H1 (cell line): ENCODE results near the gene STK11. TPM values are rescaled to one million over a fixed set of nuclear protein-coding genes. Genes with fewer than 3 reads are reported as not detected.

Source experiments
- CTCF ChIA-PET: fragments of 300-600 bp; sonication (Branson Sonifier 250); formaldehyde crosslinking; loops from one replicate; lab custom pipeline; 2021; ENCODE audit not compliant: partially characterized antibody; lab: Charles Lee
- POLR2A ChIA-PET: fragments of 300-600 bp; sonication (Branson Sonifier 250); formaldehyde crosslinking; loops from one replicate; lab custom pipeline; 2021; ENCODE audit warnings: inconsistent platforms; ENCODE audit not compliant: partially characterized antibody; lab: Charles Lee
- DNase-seq, 2 experiments: peaks; one replicate each; pipeline versions ENCODE4 v3.0.0 to v3.0.0-alpha.2; 2010 to 2022; ENCODE audit warnings: low spot score in 2 of 2, low read depth in 1 of 2, mixed read lengths in 1 of 2
- FAIRE-seq: peaks from 2 replicates; lab custom pipeline; 2011; peaks lifted over from hg19 to GRCh38; lab: Jason Lieb, UNC
- H2AFZ ChIP-seq: 2 replicates; pipeline ENCODE4 v1.8.1; 2012; ENCODE audit warnings: low read length, inconsistent platforms
- H2AK5ac ChIP-seq: 2 replicates; pipeline ENCODE4 v1.6.1; 2013; ENCODE audit warnings: low read depth, low read length
- H2BK120ac ChIP-seq: replicated peaks from 2 replicates; pipeline ENCODE3; 2013; ENCODE audit warnings: low read depth, low read length, inconsistent platforms
- H2BK12ac ChIP-seq: 2 replicates; pipeline ENCODE4 v1.6.1; 2013; ENCODE audit warnings: low read depth, low read length
- H2BK15ac ChIP-seq: 2 replicates; pipeline ENCODE4 v1.6.1; 2013; ENCODE audit warnings: low read length
- H2BK20ac ChIP-seq: 2 replicates; pipeline ENCODE4 v1.6.1; 2013; ENCODE audit warnings: low read length
- H2BK5ac ChIP-seq: 2 replicates; pipeline ENCODE4 v1.6.1; 2013; ENCODE audit warnings: low read depth, low read length
- H3K14ac ChIP-seq: 2 replicates; pipeline ENCODE4 v1.6.1; 2013; ENCODE audit warnings: inconsistent platforms; ENCODE audit not compliant: insufficient read length
- H3K18ac ChIP-seq: 2 replicates; pipeline ENCODE4 v1.6.1; 2013; ENCODE audit warnings: low read length; ENCODE audit errors: extremely low read depth
- H3K23ac ChIP-seq: 2 replicates; pipeline ENCODE4 v1.6.1; 2013; ENCODE audit warnings: inconsistent platforms; ENCODE audit not compliant: insufficient read length
- H3K23me2 ChIP-seq: 2 replicates; pipeline ENCODE4 v1.6.1; 2013; ENCODE audit warnings: low read depth, low read length
- H3K27ac ChIP-seq: 2 replicates; pipeline ENCODE4 v1.6.1; 2011; ENCODE audit warnings: low read depth, low read length, inconsistent platforms
- H3K27me3 ChIP-seq, 4 experiments: replicated peaks in 1 of 4; 1 replicate in 1 of 4; 2 replicates in 3 of 4; pipeline versions ENCODE4 v1.6.1 to v1.8.1; 2011 to 2013; ENCODE audit warnings: low read length in 3 of 4, mild to moderate bottlenecking in 3 of 4, inconsistent platforms in 2 of 4, mixed read lengths in 2 of 4, moderate library complexity in 1 of 4; ENCODE audit not compliant: control insufficient read depth in 3 of 4, insufficient read depth in 3 of 4; ENCODE audit errors: extremely low read depth in 1 of 4
- H3K36me3 ChIP-seq, 4 experiments: 2 replicates each; pipeline versions ENCODE4 v1.6.1 to v1.8.1; 2011 to 2013; ENCODE audit warnings: mild to moderate bottlenecking in 4 of 4, low read length in 3 of 4, moderate library complexity in 2 of 4, control low read depth in 1 of 4, inconsistent platforms in 1 of 4; ENCODE audit not compliant: insufficient read depth in 4 of 4, control insufficient read depth in 2 of 4
- H3K4ac ChIP-seq: replicated peaks from 2 replicates; pipeline ENCODE3; 2013; ENCODE audit warnings: low read length, low read depth, mixed read lengths, inconsistent platforms; ENCODE audit not compliant: insufficient read length
- H3K4me1 ChIP-seq, 4 experiments: replicated peaks in 1 of 4; 1 replicate in 1 of 4; 2 replicates in 3 of 4; pipeline versions ENCODE4 v1.6.1 to v1.8.1; 2011 to 2013; ENCODE audit warnings: low read length in 3 of 4, inconsistent platforms in 2 of 4, mixed read lengths in 1 of 4; ENCODE audit not compliant: insufficient read depth in 4 of 4, control insufficient read depth in 3 of 4
- H3K4me2 ChIP-seq, 2 experiments: 2 replicates each; pipeline versions ENCODE4 v1.6.1 to v1.8.1; 2011 to 2013; ENCODE audit warnings: low read depth in 2 of 2, low read length in 2 of 2, control low read depth in 1 of 2, inconsistent platforms in 1 of 2, mild to moderate bottlenecking in 1 of 2; ENCODE audit not compliant: insufficient read depth in 1 of 2
- H3K4me3 ChIP-seq, 4 experiments: fragments of 200-600, 300-600 bp in 1 of 4; sonication (generic), shearing (Covaris generic), sonication (Bioruptor Twin) in 1 of 4; 2 replicates each; pipeline versions ENCODE4 v1.5.1 to v1.8.1; 2011 to 2016; ENCODE audit warnings: low read length in 4 of 4, low read depth in 3 of 4, control low read depth in 2 of 4, inconsistent platforms in 2 of 4, mild to moderate bottlenecking in 2 of 4, mixed read lengths in 1 of 4, moderate library complexity in 1 of 4; ENCODE audit not compliant: insufficient read depth in 2 of 4; ENCODE audit errors: extremely low read depth in 1 of 4
- H3K56ac ChIP-seq: replicated peaks from 2 replicates; pipeline ENCODE3; 2013; ENCODE audit warnings: low read depth, mild to moderate bottlenecking, mixed read lengths, low read length, inconsistent platforms; ENCODE audit not compliant: insufficient read length
- H3K79me1 ChIP-seq: 2 replicates; pipeline ENCODE4 v1.6.1; 2013; ENCODE audit warnings: low read depth, low read length, control low read depth
- H3K79me2 ChIP-seq, 2 experiments: 2 replicates each; pipeline versions ENCODE4 v1.6.1 to v1.8.1; 2012 to 2013; ENCODE audit warnings: low read length in 2 of 2, mild to moderate bottlenecking in 2 of 2, inconsistent platforms in 1 of 2; ENCODE audit not compliant: insufficient read depth in 2 of 2, control insufficient read depth in 1 of 2
- H3K9ac ChIP-seq, 4 experiments: replicated peaks in 1 of 4; 1 replicate in 1 of 4; 2 replicates in 3 of 4; pipeline versions ENCODE4 v1.6.1 to v1.8.1; 2011 to 2013; ENCODE audit warnings: low read depth in 3 of 4, low read length in 3 of 4, control low read depth in 2 of 4, mild to moderate bottlenecking in 2 of 4, moderate library complexity in 2 of 4, inconsistent platforms in 1 of 4; ENCODE audit errors: extremely low read depth in 1 of 4
- H3K9me3 ChIP-seq, 2 experiments: 2 replicates each; pipeline versions ENCODE4 v1.6.1 to v1.8.1; 2012 to 2013; ENCODE audit warnings: mild to moderate bottlenecking in 2 of 2, moderate library complexity in 2 of 2, control low read depth in 1 of 2, inconsistent platforms in 1 of 2, low read depth in 1 of 2, low read length in 1 of 2, mixed read lengths in 1 of 2; ENCODE audit not compliant: insufficient read depth in 2 of 2
- H4K20me1 ChIP-seq, 2 experiments: replicated peaks in 1 of 2; 2 replicates each; pipeline versions ENCODE3 to v1.8.1; 2011 to 2013; ENCODE audit warnings: inconsistent platforms in 2 of 2, low read length in 2 of 2, mild to moderate bottlenecking in 1 of 2; ENCODE audit not compliant: insufficient read depth in 2 of 2, control insufficient read depth in 1 of 2
- H4K5ac ChIP-seq: 2 replicates; pipeline ENCODE4 v1.6.1; 2013; ENCODE audit warnings: low read length, low read depth, mixed read lengths, inconsistent platforms; ENCODE audit not compliant: insufficient read length
- H4K8ac ChIP-seq: 2 replicates; pipeline ENCODE4 v1.8.0; 2013; ENCODE audit warnings: mild to moderate bottlenecking, moderate library complexity, low read length, inconsistent platforms; ENCODE audit not compliant: insufficient read depth; ENCODE audit errors: extremely low read depth
- H4K91ac ChIP-seq: replicated peaks from 2 replicates; pipeline ENCODE3; 2013; ENCODE audit warnings: low read length, mixed read lengths, inconsistent platforms; ENCODE audit not compliant: insufficient read length
- CEBPB ChIP-seq: IDR thresholded peaks from 2 replicates; pipeline ENCODE4 v1.6.1; 2012; ENCODE audit warnings: low read depth, low read length
- EZH2 ChIP-seq: fragments of 200-600 bp; sonication (generic); IDR thresholded peaks from 2 replicates; pipeline ENCODE4 v1.7.1; 2012; ENCODE audit warnings: low read depth, mild to moderate bottlenecking, moderate library complexity, low read length, inconsistent platforms; ENCODE audit not compliant: severe bottlenecking
- HDAC2 ChIP-seq, 2 experiments: fragments of 300-600 bp in 1 of 2; sonication (generic) in 1 of 2; IDR thresholded peaks; 2 replicates each; pipeline ENCODE4 v1.6.1; 2011 to 2012; ENCODE audit warnings: low read depth in 2 of 2, low read length in 2 of 2, mild to moderate bottlenecking in 2 of 2, moderate library complexity in 2 of 2, borderline replicate concordance in 1 of 2, inconsistent platforms in 1 of 2
- JUND ChIP-seq: IDR thresholded peaks from 2 replicates; pipeline ENCODE4 v1.6.1; 2011; ENCODE audit warnings: mild to moderate bottlenecking, improper control_type of control experiment, low read length
- NANOG ChIP-seq: IDR thresholded peaks from 2 replicates; pipeline ENCODE4 v1.6.1; 2011; ENCODE audit warnings: low read length, low read depth, mild to moderate bottlenecking, inconsistent platforms; ENCODE audit not compliant: insufficient read depth, poor library complexity, severe bottlenecking
- NRF1 ChIP-seq: IDR thresholded peaks from 2 replicates; pipeline ENCODE4 v1.6.1; 2011; ENCODE audit warnings: mild to moderate bottlenecking, low read depth, low read length, improper control_type of control experiment
- POU5F1 ChIP-seq: IDR thresholded peaks from 2 replicates; pipeline ENCODE4 v1.6.1; 2011; ENCODE audit warnings: low read depth, mild to moderate bottlenecking, low read length, moderate library complexity
- RAD21 ChIP-seq, 2 experiments: IDR thresholded peaks in 1 of 2; conservative IDR thresholded peaks in 1 of 2; 2 replicates each; pipeline ENCODE4 v1.6.1; 2011; ENCODE audit warnings: low read depth in 2 of 2, low read length in 2 of 2, improper control_type of control experiment in 1 of 2, inconsistent platforms in 1 of 2, mild to moderate bottlenecking in 1 of 2, moderate library complexity in 1 of 2
- WGBS, 2 experiments: shearing (Covaris generic) in 1 of 2; methylation state at CpG; one replicate each; pipeline versions ENCODE4 v1.1.6 to v1.1.7; 2013 to 2015; ENCODE audit warnings: low lambda C conversion rate in 2 of 2, mixed read lengths in 2 of 2, inconsistent platforms in 1 of 2, low coverage in 1 of 2, missing lambda C conversion rate in 1 of 2; ENCODE audit not compliant: insufficient replicate concordance in 2 of 2, insufficient coverage in 1 of 2, insufficient read length in 1 of 2; ENCODE audit errors: extremely low coverage in 1 of 2, missing lambda C conversion rate in 1 of 2; 5-methylcytosine and 5-hydroxymethylcytosine counted together
- polyA plus RNA-seq, 7 experiments: library from polyadenylated mRNA; depleted of rRNA in 3 of 7; stranded (reverse) in 5 of 7; unstranded in 2 of 7; fragments of >200 nt in 5 of 7; fragments of 200-250 nt in 2 of 7; gene quantifications; 1 replicate in 5 of 7; 2 replicates in 1 of 7; 4 replicates in 1 of 7; pipeline versions ENCODE4 v1.2.1 to v1.2.3, GENCODE V29; 2011 to 2013; ENCODE audit warnings: missing spikeins in 2 of 7, mixed read lengths in 2 of 7
- total RNA-seq: library from RNA; stranded (reverse); fragmentation: NEBNext Ultra II Directional; extraction: Animal tissue kit (Norgen Biotek cat#: 25700); gene quantifications from 2 replicates; pipeline ENCODE4 v1.2.1, GENCODE V29; 2021
- TF ChIP-seq, protein P1 (sequence below): IDR thresholded peaks from 2 replicates; pipeline ENCODE4 v1.6.1; 2011; ENCODE audit warnings: low read depth, mild to moderate bottlenecking, low read length; ENCODE audit not compliant: insufficient read depth

The STK11 gene
- total and polyA plus RNA-seq, 2 of the 8 experiments (the other 6 are each of a cell fraction or from before 2014, with no cell fraction given), result 45.3 to 70.7 TPM

DNA sequence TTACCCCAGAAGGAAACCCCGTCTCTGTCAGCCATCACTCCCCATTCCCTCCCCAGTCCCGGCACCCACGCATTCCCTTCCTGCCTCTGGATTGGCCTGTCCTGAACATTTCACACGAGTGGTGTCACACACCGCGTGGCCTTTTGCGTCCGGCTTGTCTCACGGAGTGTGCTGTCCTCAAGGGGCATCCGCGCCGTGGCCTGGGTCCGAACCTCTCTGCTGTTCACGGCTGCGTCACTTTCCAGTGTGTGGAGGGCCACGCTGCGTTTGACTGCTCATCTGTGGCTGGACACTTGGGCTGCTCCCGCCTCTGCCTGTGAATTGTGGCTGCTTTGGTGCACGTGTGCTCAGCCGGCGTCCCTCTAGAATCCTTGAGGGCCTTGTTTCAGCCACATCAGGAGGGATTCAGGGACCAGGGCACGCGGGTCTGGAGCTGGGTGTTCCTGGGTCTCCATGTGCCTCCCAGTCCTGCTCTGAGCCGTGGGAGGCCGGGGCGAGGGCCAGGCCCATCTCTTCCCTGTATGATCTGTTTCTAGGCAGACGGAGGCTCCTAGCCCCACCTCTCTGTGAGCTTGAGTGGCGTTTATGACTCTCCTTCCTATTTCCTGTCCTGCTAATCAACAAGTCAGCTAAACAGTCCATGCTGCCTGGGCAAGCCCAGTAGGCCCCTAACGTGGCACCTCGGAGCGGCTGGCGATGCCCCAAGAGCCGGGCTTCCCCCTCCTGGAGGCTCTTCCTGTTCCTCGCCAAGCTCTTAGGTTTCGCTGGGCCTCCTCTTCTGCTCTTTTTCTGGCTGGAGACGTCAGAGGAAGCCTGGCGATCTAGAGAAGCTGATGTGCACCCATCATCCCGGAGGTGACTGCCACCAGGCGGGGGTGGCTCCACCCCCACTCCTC lies 8.1 kb downstream of the STK11 start:
- Histone ChIP-seq H2BK15ac (peak overlapping the region; percentile 81; the same call in 1 of the 2 replicates), H3K79me2 (peaks cover 17 to 93% of the 10 kb centered on the region in 2 experiments; a peak in 3 of 4 replicates), H2BK5ac (peak overlapping the region; percentile 73; the same call in 1 of the 2 replicates), H3K18ac (no peak overlapping the region), H3K4ac (no peak overlapping the region), H3K79me1 (peaks cover 27% of the 10 kb centered on the region), H2BK120ac (no peak overlapping the region), H4K5ac (no peak overlapping the region), H2AK5ac (peak overlapping the region; percentile 82; the same call in 1 of the 2 replicates), H3K23ac (no peak overlapping the region), H3K4me3 (no peak overlapping the region), H3K9ac (peak overlapping the region in 1 of 4 experiments; percentile 18; a peak in 2 of 7 replicates), H4K20me1 (peaks cover 35 to 38% of the 10 kb centered on the region in 2 experiments), H3K4me1 (peaks cover 0 to 13% (median 7%) of the 10 kb centered on the region in 4 experiments; a peak in 4 of 7 replicates), H3K27me3 (no peaks in the 10 kb centered on the region), H2AFZ (no peak overlapping the region), H2BK20ac (no peak overlapping the region), H3K23me2 (no peaks in the 10 kb centered on the region), H2BK12ac (no peak overlapping the region), H4K8ac (peak overlapping the region; percentile 38; the same call in 1 of the 2 replicates), H3K36me3 (peaks cover 0 to 8% (median 0%) of the 10 kb centered on the region in 4 experiments; a peak in 1 of 8 replicates), H3K9me3 (no peaks in the 10 kb centered on the region), H3K56ac (no peak overlapping the region), H3K4me2 (no peak overlapping the region), H3K27ac (peak overlapping the region; percentile 50), H3K14ac (no peak overlapping the region), H4K91ac (peak overlapping the region; percentile 10)
- WGBS, 2 experiments, result 91% methylated on average over 38 of the region's 39 CpGs; no CpG with 5 or more reads in 1 of the 2 experiments
- ChIA-PET CTCF (interaction anchor here (0.6 to 6.6 kb wide), 8 partner anchors 8 to 127 kb away, joined by 3 to 56 read pairs (median 3); no protein-coding TSS in a partner anchor), POLR2A (interaction anchor here (0.6 to 3.3 kb wide), 8 partner anchors 8 to 252 kb away, joined by 3 to 16 read pairs (median 4); partner anchors contain the start of genes CIRBP and CNN2)
- no peak for FAIRE-seq
- DNase-seq, result no peak
- TF ChIP-seq HDAC2 (IDR thresholded peaks at IDR 0.05; ENCODE audit: borderline replicate concordance in 1 of 2, low read depth in 2 of 2, low read length in 2 of 2), result no peak
- TF ChIP-seq NANOG, result no peak
- TF ChIP-seq NRF1, result no peak
- no peak for TF ChIP-seq JUND
- TF ChIP-seq EZH2, result no peak
- TF ChIP-seq, protein P1, sequence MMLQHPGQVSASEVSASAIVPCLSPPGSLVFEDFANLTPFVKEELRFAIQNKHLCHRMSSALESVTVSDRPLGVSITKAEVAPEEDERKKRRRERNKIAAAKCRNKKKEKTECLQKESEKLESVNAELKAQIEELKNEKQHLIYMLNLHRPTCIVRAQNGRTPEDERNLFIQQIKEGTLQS, result no peak
- no peak for TF ChIP-seq CEBPB
- no peak for TF ChIP-seq POU5F1
- no peak for TF ChIP-seq RAD21 (IDR thresholded peaks at IDR 0.05 in 1 of 2, conservative IDR thresholded peaks at IDR 0.05 in 1 of 2; ENCODE audit: low read depth in 2 of 2, low read length in 2 of 2)
